ENCODE data around the gene CCDC51.
A peak's percentile ranks its signal among the peaks of the same experiment; 100 is the strongest.
"Not testable (repeated sequence)": the region's sequence is repeated elsewhere in the genome, so short reads cannot be mapped to it uniquely, and the experiment has no call there.

Gene CCDC51, protein sequence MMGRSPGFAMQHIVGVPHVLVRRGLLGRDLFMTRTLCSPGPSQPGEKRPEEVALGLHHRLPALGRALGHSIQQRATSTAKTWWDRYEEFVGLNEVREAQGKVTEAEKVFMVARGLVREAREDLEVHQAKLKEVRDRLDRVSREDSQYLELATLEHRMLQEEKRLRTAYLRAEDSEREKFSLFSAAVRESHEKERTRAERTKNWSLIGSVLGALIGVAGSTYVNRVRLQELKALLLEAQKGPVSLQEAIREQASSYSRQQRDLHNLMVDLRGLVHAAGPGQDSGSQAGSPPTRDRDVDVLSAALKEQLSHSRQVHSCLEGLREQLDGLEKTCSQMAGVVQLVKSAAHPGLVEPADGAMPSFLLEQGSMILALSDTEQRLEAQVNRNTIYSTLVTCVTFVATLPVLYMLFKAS

DNA sequence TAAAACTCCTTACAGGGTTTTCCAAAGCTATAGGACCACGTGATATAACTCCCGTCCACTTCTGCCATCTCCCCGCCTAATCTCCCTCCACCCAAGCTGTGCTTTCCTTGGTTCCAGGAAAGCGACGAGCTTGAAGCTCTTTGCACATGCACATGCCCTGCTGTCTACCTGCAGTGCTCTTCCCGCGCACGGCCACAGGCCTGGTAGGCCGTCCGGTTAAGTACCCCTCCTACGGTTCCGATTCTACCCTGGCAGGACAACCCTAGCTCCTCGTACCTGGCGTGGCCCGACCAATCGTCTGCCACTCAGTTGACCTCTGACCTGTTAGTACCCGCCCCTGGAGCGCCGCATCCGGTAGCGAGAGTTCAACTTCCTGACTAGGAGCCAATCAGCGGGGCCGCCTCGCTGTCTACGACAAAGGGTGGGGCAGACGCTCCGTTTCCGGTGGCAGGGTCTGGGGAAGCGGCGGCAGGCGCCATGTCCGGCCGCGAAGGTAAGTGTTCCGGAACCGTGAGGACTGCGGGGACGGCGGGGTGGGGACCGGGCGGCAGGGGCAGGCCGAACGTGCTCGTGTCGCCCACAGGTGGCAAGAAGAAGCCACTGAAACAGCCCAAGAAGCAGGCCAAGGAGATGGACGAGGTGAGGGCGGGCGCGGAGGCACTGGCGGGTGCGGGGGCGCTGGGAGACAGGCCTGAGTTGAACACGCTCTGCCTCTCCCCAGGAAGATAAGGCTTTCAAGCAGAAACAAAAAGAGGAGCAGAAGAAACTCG, at the start of gene CCDC51, which contains the start of gene TMA7:
Gene CCDC51 (minus strand): TSS at position 300 of the 770 bp plus-strand sequence. CDS start 4,991 bp downstream, outside the sequence.
Gene TMA7 (plus strand): TSS at position 438 of the 770 bp plus-strand sequence. CDS start 40 bp downstream, at position 478.
- DNase-seq (ENCODE audit: low read depth in 2 of 2), result peak; percentile 93 to 95

DNA sequence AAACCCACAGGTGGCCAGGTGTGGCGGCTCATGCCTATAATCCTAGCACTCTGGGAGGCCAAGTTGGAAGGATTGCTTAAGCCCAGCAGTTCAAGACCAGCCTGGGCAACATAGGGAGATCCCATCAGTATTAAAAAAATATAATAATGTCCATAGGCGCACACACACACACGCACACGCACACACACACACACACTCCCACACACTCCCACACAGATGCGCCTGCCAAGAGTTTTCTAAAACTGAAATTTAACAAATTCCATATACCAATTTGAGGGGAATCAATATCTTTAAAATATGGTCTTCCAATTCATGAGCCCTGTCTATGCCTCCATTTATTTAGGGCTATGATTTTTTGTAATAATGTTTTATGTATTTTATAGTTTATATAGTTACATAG, 47.0 kb upstream of the CCDC51 start:
- no peak for DNase-seq (ENCODE audit: low read depth in 2 of 2)

DNA sequence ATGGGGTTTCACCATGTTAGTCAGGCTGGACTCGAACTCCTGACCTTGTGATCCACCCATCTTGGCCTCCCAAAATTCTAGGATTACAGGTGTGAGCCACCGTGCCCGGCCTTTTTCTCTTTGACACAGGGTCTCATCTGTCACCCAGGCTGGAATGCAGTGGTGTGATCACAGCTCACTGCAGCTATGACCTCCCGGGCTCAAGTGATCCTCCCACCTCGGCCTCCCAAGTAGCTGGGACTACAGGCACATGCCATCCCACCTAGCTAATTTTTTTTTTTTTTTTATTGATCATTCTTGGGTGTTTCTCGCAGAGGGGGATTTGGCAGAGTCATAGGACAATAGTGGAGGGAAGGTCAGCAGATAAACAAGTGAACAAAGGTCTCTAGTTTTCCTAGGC, 42.9 kb upstream of the CCDC51 start:
- not testable (repeated sequence) for DNase-seq (ENCODE audit: low read depth in 2 of 2)

DNA sequence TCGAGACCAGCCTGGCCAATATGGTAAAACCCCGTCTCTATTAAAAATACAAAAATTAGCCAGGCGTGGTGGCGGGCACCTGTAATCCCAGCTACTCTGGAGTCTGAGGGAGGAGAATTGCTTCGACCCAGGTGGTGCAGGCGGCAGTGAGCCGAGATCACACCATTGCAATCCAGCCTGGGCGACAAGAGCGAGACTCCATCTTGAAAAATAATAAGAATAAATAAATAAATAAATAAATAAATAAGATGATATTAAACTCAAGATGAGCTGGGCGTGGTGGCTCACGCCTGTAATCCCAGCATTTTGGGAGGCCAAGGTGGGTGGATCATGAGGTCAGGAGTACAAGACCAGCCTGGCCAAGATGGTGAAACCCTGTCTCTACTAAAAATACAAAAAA, 41.0 kb upstream of the CCDC51 start:
- not testable (repeated sequence) for DNase-seq (ENCODE audit: low read depth in 2 of 2)

DNA sequence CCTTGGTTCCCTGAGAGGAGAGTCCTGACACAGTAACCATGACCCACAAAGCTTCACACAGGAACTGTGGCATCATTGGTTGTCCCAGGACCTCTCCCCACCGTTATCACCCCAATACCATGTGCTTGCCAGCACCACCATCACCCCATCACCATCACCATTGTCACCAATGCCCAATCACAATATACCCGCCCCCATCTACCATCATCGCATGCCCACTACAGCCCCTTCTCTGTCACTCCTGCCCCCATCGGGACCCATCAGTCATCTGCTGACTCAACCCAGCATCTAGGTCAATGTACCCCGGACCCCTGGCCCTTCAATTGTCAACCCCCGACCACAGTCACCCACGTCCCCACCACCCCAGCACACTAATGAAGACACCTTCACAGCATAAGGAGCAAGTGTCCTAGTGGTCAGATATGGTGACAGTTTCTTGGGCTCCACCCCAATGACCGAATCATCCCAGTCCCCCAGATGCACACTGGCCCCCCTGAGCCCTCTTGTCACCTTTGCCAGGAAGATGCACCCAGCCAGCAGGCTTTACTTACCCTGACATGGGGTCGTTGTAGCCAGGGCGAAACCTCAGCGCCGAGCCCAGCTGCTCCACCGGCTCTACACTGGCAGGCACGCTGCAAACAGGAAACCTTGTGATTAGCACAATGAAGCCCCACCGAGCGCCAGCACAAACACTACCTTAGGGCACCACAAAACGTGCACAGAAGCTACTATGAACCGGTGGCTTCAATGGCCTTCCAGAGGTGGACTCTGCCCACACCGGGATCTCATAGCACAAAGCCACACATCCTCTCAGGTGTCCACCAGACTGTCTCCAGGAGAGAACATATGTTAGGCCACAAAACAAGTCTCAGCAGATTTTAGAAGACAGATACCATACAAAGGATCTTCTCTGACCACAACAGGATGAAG, 39.0 kb upstream of the CCDC51 start:
- peak in 1 of 2 donors; percentile 25 for DNase-seq (ENCODE audit: low read depth in 2 of 2)

DNA sequence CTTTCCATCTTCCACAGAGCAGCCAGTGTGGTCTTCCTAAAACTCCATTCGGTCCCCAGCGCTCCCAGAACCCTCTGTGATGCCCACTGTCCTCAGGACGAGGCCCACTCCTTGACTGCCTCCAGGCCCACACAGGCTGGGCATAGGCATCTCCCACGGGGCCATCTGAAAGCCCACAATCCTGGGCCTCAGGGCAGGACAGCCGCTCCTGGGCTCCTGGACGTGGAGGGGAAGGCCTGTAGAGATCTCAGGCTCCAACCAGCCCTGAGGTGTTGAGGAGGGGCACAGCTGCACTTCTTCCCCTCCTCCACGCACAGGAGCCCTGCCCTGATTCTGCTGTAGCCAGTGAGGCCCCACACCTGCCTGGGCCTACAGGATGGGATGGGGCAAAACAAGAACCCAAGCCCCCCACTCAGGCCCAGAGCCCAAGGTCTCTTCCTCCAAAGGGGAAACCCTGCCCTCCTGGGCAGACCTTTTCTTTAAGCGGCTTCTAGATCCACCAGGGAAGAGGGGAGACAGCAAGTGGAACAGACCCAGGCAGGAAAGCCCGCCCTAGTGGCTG, 38.1 kb upstream of the CCDC51 start:
- DNase-seq (ENCODE audit: low read depth in 2 of 2), result no peak

DNA sequence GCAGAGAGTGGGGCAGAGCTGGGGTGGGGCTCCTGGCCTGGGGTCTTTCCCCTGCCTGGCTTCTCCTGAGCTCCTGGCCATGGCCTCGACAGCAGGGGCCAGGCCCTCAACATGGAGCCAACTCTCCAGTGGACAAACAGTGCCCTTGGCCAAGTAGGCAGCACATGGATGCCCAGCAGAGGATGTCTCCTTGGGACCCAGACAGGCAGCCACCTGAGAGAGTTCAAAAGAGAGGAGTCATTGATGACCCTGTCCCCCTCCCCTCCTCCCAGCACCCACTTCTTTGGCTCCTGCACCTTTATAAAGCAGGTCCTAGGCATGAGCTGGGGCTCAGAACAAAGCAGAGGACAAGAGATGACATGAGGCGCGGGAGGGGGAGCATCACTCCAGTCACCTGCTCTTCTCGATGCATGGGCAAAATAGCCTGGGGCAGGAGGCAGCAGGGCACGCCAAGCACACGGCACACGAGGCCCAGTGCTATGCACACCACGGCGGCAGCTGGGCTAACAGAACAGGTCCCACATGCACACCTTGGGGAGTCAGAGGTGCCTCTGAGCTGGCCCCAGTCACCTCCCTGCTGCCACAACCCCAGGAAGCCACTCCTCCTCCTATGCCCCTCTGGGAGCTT, 36.6 kb upstream of the CCDC51 start:
- no peak for DNase-seq (ENCODE audit: low read depth in 2 of 2)

DNA sequence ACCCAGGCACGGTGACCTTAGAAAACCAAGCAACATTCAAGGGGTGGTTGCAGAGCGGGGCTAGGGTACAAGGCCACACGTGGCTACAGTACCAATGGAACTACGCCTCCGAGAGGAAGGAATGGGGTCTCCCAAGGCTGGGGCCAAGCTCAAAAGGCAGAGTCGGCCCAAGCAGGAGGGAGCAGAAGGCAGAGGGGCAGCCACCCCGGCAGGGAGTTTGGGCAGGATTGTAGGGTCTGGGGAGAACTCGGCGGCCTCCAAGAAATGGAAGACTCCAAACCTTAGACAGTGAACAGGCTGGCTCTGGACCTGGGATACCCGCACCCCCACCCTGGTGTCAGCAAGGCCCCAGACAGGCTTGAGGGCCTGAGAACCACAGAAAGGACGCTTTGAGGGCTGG, 35.3 kb upstream of the CCDC51 start:
- DNase-seq (ENCODE audit: low read depth in 2 of 2), result no peak

DNA sequence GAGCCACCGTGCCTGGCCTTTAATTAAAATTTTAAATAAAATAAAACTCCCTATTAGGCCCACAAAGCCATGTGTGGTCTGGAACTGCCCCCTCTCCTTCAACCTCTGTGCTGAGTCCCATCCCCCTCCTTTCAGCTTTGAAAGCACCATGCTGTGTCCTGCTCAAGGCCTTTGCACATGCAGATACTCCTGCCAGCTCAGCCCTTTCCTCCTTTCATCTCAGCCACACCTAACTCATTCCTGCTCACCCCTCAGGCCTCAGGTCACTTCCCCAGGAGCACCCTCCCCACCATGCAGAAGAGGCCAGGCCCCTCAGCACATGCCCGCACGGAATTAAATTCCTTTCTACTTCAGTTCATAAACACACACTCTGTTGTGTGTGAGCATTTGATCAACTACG, 34.7 kb upstream of the CCDC51 start:
- DNase-seq (ENCODE audit: low read depth in 2 of 2), result no peak

DNA sequence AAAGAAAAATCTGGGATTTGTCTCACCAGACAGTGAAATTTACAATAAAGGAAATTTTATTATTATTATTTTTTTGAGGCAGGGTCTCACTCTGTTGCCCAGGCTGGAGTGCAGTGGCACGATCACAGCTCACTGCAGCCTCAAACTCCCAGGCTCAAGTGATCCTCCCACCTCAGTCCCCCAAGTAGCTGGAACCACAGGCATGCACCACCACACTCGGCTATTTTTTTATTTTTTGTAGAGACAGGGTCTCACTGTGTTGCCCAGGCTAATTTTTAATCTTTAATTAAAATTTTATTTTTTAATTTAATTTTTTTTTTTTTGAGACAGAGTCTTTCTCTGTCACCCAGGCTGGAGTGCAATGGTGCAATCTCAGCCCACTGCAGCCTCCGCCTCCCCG, 34.1 kb upstream of the CCDC51 start:
- DNase-seq (ENCODE audit: low read depth in 2 of 2), result not testable (repeated sequence)

DNA sequence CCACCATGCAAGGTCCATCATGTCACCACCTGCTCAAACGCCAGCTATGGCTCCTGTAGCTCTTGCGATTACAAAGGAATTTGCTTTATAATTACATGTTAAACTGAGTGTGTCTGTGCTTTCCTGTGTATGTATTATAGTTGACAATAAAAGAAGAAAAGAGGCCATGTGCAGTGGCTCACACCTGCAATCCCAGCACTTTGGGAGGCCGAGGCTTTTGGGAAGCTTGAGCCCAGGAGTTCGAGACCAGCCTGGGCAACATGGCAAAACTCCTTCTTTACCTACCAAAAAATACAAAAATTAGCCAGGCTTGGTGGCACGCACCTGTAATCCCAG, 33.7 kb upstream of the CCDC51 start:
- no peak for DNase-seq (ENCODE audit: low read depth in 2 of 2)

DNA sequence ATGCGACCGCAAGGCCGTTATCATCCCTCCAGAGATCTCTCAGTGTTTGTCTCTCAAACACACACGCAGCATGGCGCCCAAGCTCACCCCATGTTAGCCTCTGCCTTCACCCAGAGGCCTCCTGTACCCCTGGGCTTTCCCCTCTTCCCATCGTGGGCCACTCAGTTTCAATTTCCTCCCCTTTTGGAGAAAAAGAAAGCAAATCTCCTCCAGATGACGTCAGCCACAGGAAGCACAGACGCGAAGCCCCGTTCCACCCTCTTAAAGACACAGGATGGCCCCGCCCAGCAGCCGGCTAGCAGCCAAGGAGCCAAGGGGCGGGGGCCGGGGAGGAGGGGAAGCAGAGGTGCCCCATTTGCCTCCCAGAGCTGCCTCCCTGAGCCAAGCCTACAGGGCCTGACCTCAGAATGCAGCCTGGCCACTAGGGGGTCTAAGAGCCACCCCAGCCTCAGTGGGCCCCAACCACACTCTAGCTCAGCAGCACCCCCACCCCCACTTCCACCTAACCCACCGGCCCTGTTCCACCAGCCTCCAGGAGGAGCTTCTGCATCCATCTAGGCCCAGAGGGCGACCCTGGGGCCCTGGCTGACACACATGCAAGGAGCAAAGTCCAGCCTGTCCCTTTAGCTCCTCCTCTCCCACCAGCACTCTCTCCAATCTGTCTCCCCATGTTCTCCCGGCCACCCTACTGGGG, 33.2 kb upstream of the CCDC51 start:
- peak; percentile 88 to 91 for DNase-seq (ENCODE audit: low read depth in 2 of 2)

DNA sequence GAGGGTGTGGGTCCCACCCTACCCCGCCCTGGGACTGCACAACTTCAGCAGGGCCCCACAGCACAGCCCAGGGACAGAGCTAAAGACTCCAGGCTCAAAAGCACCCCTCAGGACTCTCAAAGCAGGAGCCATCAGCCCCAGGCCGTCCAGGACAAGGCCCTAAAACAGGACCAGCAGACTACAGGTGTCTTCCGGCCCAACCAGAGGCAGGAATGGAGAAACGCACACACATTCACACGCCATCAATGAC, 32.7 kb upstream of the CCDC51 start:
- DNase-seq (ENCODE audit: low read depth in 2 of 2), result no peak

DNA sequence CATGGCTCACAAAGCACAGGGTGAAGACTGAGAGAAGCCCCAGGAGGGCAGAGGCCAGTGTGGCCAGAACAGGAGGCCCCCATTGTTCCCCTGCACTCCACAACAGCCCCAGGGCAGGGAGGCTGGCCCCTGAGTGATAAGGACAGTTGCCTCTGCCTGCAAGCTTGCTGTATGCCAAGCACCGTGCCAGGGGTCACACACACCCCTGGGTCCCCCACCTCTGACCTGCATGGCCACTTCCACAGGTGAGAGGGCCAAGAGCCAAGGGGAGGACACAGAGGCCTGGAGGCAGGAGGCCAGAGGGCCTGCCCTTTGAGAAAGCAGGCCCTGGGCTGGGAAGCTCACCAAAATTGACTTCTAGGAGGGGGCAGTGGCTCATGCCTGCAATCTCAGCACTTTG, 30.4 kb upstream of the CCDC51 start:
- no peak for DNase-seq (ENCODE audit: low read depth in 2 of 2)

DNA sequence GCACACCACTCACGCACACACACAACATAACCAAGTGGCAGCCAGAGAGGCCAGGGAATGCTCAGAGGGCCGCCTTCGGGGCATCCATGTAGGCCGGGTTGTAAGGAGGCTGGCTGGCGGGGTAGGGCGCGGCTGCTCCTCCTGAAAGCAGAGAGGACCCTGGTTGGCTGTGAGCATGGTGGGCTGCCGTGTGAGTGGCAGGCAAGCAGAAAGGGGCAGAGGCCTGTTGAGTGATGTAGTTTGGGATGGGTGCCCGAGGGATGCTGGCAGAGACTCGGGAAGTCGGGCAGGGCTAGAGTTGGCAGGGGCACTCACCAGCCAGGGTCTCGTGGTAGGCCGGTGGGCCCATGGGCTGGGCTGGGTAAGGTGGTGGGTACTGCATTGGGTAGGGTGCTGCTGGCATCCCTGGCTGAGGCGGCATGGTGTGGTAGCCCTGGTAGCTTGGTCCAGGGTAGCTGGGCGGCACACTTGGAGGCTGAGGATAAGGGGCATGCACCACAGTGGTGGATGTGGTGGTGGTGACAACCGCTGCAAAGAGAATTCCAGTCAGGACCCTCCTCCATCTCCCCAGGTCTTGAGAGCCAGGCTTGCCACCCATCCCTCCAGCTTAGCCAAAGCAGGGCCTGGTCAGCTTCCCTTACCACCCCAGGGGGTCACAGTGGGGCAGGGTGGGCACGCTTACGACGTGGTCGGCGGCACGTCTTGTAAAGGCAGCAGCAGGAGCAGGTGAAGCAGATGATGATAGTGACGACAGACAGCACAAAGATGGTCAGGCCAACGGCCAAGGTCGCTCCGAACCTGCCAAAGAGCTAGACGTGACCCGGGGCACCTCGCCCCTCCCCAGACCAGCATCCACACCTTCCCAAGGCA, 29.4 kb upstream of the CCDC51 start:
- no peak for DNase-seq (ENCODE audit: low read depth in 2 of 2)

DNA sequence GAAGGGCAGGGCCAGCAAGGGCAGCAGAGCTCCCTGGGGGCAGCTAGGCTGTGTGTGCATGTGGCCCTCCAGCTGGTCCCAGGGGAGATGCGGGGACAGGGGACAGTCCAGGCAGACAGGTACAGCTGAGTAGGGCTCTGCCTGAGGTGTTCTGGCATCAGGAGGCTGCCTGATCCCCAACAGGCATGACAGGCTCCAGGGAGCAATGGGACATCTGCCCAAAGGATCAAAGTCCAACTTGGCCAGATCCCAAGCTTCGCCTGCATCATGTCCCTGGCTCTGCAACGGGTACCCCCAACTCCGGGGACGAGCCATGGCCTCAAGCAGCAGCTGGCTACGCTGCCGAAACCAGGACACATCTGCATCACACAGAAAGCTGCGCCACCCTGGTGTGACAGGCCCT, 28.4 kb upstream of the CCDC51 start:
- no peak for DNase-seq (ENCODE audit: low read depth in 2 of 2)

DNA sequence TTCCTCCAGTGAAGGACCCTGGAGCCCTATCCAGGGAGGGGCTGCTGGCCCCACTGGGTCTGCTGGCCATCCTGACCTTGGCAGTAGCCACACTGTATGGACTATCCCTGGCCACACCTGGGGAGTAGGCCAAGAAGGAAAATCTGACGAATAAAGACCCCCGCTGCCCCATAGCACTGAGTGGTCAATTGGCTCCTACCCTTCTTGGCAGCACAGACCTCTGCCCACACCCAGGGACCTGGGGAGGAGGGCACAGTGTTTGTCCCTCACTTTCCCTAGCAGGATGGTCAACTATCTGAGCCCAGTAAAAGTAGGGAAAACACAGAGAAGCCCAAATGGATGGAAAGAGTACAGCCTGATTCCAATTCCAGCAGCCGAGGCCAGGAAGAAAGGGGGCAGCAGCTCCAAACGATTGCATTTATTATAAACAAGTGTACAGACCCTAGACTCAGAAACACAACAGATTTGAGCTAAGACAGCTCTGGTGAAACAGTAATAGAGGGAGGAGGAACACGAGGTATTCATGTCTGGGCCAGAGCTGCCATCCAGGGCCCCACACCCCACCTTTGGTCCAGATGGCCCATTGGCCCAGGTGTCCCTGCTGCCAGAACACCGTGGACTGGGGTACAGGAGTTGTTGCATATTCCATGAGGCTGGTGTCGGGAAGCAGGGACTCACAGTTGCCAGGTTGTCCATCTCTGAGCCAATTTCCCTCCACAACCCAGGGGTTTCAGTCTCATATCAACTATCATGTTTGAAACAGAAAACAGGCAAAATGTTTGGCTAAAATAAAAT, 27.8 kb upstream of the CCDC51 start:
- DNase-seq (ENCODE audit: low read depth in 2 of 2), result no peak

DNA sequence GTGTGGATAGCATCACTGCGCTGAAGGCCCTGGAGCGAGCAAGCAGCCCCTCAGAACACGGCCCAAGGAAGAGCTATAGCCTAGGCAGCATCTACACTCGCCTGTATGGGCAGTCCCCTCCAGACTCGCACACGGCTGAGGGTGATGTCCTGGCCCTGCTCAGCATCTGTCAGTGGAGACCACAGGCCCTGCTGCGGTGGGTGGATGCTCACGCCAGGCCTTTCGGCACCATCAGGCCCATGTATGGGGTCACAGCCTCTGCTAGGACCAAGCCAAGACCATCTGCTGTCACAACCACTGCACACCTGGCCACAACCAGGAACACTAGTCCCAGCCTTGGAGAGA, 27.2 kb upstream of the CCDC51 start:
- no peak for DNase-seq (ENCODE audit: low read depth in 2 of 2)

Data from stimulated activated CD4-positive, alpha-beta T cell treated with anti-CD3 and anti-CD28 coated beads, Interleukin-1b, Interleukin-23, amount 100 ng/mL, for 4 hours (primary cell).